Stimulated activated naive CD8-positive, alpha-beta T cell treated with anti-CD3 and anti-CD28 coated beads, Interleukin-15, Interleukin-2, amounts not matched to agents 100 ng/mL and 50 ng/mL, for 24 hours (primary cell): ENCODE measurements around the gene CCDC47.

ENCODE experiments used
- H3K27ac Mint-ChIP-seq: one replicate; pipeline ENCODE4 v1.8.0; 2021; ENCODE audit warnings: mild to moderate bottlenecking, mixed read lengths
- H3K27me3 Mint-ChIP-seq: one replicate; pipeline ENCODE4 v1.8.0; 2021; ENCODE audit warnings: mixed read lengths
- H3K36me3 Mint-ChIP-seq: one replicate; pipeline ENCODE4 v1.8.0; 2021; ENCODE audit warnings: low read depth, mixed read lengths
- H3K4me1 Mint-ChIP-seq: one replicate; pipeline ENCODE4 v1.8.0; 2021; ENCODE audit warnings: low read depth, mixed read lengths
- H3K4me3 Mint-ChIP-seq: one replicate; pipeline ENCODE4 v1.8.0; 2021; ENCODE audit warnings: mild to moderate bottlenecking, mixed read lengths
- H3K9me3 Mint-ChIP-seq: one replicate; pipeline ENCODE4 v1.8.0; 2021; ENCODE audit warnings: mixed read lengths

The CCDC47 gene

GRCh38 chr17:63768433-63768832, 5.0 kb downstream of the CCDC47 start:
- peaks cover 58% of the 10 kb centered on the region for H3K4me1 Mint-ChIP-seq
- no peaks in the 10 kb centered on the region for H3K9me3 Mint-ChIP-seq
- no peak overlapping the region for H3K4me3 Mint-ChIP-seq
- peaks cover 64% of the 10 kb centered on the region for H3K36me3 Mint-ChIP-seq
- no peak overlapping the region for H3K27ac Mint-ChIP-seq
- no peaks in the 10 kb centered on the region for H3K27me3 Mint-ChIP-seq

GRCh38 chr17:63766754-63767153, 6.6 kb downstream of the CCDC47 start:
- Mint-ChIP-seq H3K27me3 (no peaks in the 10 kb centered on the region), H3K27ac (no peak overlapping the region), H3K4me3 (no peak overlapping the region), H3K4me1 (peaks cover 54% of the 10 kb centered on the region), H3K36me3 (peaks cover 62% of the 10 kb centered on the region), H3K9me3 (no peaks in the 10 kb centered on the region)

GRCh38 chr17:63764716-63765115, 8.7 kb downstream of the CCDC47 start:
- Mint-ChIP-seq H3K4me3 (no peak overlapping the region), H3K27ac (no peak overlapping the region), H3K9me3 (no peaks in the 10 kb centered on the region), H3K36me3 (peaks cover 66% of the 10 kb centered on the region), H3K4me1 (peaks cover 51% of the 10 kb centered on the region), H3K27me3 (no peaks in the 10 kb centered on the region)

- Mint-ChIP-seq H3K36me3 (peaks cover 63% of the 10 kb centered on the region), H3K4me1 (peaks cover 29% of the 10 kb centered on the region), H3K27me3 (no peaks in the 10 kb centered on the region), H3K4me3 (no peak overlapping the region), H3K27ac (peak overlapping the region; percentile 5), H3K9me3 (no peaks in the 10 kb centered on the region)
These were observed 11.0 kb downstream of the CCDC47 start for GRCh38 chr17:63762161-63763078.

GRCh38 chr17:63760771-63761539, 12.4 kb downstream of the CCDC47 start:
- H3K27me3 Mint-ChIP-seq: no peaks in the 10 kb centered on the region
- peaks cover 20% of the 10 kb centered on the region for H3K4me1 Mint-ChIP-seq
- H3K27ac Mint-ChIP-seq: peak overlapping the region; percentile 45
- no peak overlapping the region for H3K4me3 Mint-ChIP-seq
- H3K9me3 Mint-ChIP-seq: no peaks in the 10 kb centered on the region
- H3K36me3 Mint-ChIP-seq: peaks cover 63% of the 10 kb centered on the region

- Mint-ChIP-seq H3K4me1 (peaks cover 20% of the 10 kb centered on the region), H3K4me3 (no peak overlapping the region), H3K27ac (no peak overlapping the region), H3K36me3 (peaks cover 67% of the 10 kb centered on the region), H3K27me3 (no peaks in the 10 kb centered on the region), H3K9me3 (no peaks in the 10 kb centered on the region)
These were observed 15.0 kb downstream of the CCDC47 start for GRCh38 chr17:63758428-63758827.

- Mint-ChIP-seq H3K9me3 (no peaks in the 10 kb centered on the region), H3K4me3 (no peak overlapping the region), H3K36me3 (peaks cover 71% of the 10 kb centered on the region), H3K27me3 (no peaks in the 10 kb centered on the region), H3K27ac (no peak overlapping the region), H3K4me1 (peaks cover 16% of the 10 kb centered on the region)
These were observed 19.4 kb downstream of the CCDC47 start for GRCh38 chr17:63754046-63754445.

- Mint-ChIP-seq H3K27me3 (no peaks in the 10 kb centered on the region), H3K4me3 (no peak overlapping the region), H3K9me3 (no peaks in the 10 kb centered on the region), H3K4me1 (peaks cover 16% of the 10 kb centered on the region), H3K36me3 (peaks cover 70% of the 10 kb centered on the region), H3K27ac (no peak overlapping the region)
These were observed 20.2 kb downstream of the CCDC47 start for GRCh38 chr17:63753215-63753614.

- Mint-ChIP-seq H3K4me3 (no peak overlapping the region), H3K27ac (no peak overlapping the region), H3K4me1 (peaks cover 16% of the 10 kb centered on the region), H3K9me3 (no peaks in the 10 kb centered on the region), H3K27me3 (no peaks in the 10 kb centered on the region), H3K36me3 (peaks cover 66% of the 10 kb centered on the region)
These were observed 20.7 kb downstream of the CCDC47 start for GRCh38 chr17:63752707-63753106.

GRCh38 chr17:63751806-63752205, 21.6 kb downstream of the CCDC47 start:
- Mint-ChIP-seq H3K4me3 (peak overlapping the region; percentile 52), H3K36me3 (peaks cover 75% of the 10 kb centered on the region), H3K27me3 (no peaks in the 10 kb centered on the region), H3K9me3 (no peaks in the 10 kb centered on the region), H3K27ac (peak overlapping the region; percentile 80), H3K4me1 (peaks cover 16% of the 10 kb centered on the region)

GRCh38 chr17:63741408-63742173, 31.8 kb downstream of the CCDC47 start, which contains the start of gene STRADA:
Gene STRADA, minus strand, starts transcription at chr17:63741799. Its CDS starts 13,430 bp downstream, at chr17:63728369.
- Mint-ChIP-seq H3K27ac (peak within 1 kb of the TSS; percentile 95), H3K9me3 (no peaks in the 10 kb centered on the region)

GRCh38 chr17:63741143-63741407, 32.3 kb downstream of the CCDC47 start:
- Mint-ChIP-seq H3K9me3 (no peaks in the 10 kb centered on the region), H3K4me1 (peaks cover 25% of the 10 kb centered on the region), H3K27me3 (no peaks in the 10 kb centered on the region), H3K36me3 (peaks cover 15% of the 10 kb centered on the region), H3K4me3 (peak overlapping the region; percentile 86), H3K27ac (peak overlapping the region; percentile 95)

More at GRCh38 chr17:63741408-63742173, 31.8 kb downstream of the CCDC47 start, which contains the start of gene STRADA:
- peak within 1 kb of the TSS; percentile 86 for H3K4me3 Mint-ChIP-seq
- H3K4me1 Mint-ChIP-seq: peaks cover 25% of the 10 kb centered on the region
- H3K36me3 Mint-ChIP-seq: peaks cover 18% of the 10 kb centered on the region
- H3K27me3 Mint-ChIP-seq: no peaks in the 10 kb centered on the region

- peak overlapping the region; percentile 86 for H3K4me3 Mint-ChIP-seq
- H3K27me3 Mint-ChIP-seq: no peaks in the 10 kb centered on the region
- no peaks in the 10 kb centered on the region for H3K9me3 Mint-ChIP-seq
- H3K27ac Mint-ChIP-seq: peak overlapping the region; percentile 95
- peaks cover 10% of the 10 kb centered on the region for H3K36me3 Mint-ChIP-seq
- peaks cover 25% of the 10 kb centered on the region for H3K4me1 Mint-ChIP-seq
These were observed 32.8 kb downstream of the CCDC47 start for GRCh38 chr17:63740464-63741142.

- H3K4me1 Mint-ChIP-seq: peaks cover 14% of the 10 kb centered on the region
- no peak overlapping the region for H3K4me3 Mint-ChIP-seq
- peaks cover 22% of the 10 kb centered on the region for H3K36me3 Mint-ChIP-seq
- H3K27me3 Mint-ChIP-seq: no peaks in the 10 kb centered on the region
- H3K27ac Mint-ChIP-seq: no peak overlapping the region
- no peaks in the 10 kb centered on the region for H3K9me3 Mint-ChIP-seq
These were observed 37.7 kb downstream of the CCDC47 start for GRCh38 chr17:63735691-63736090.
